ENCODE results near the gene UBE2E1.
"Not testable (repeated sequence)": the region's sequence is repeated elsewhere in the genome, so short reads cannot be mapped to it uniquely, and the experiment has no call there.

Gene UBE2E1

DNA sequence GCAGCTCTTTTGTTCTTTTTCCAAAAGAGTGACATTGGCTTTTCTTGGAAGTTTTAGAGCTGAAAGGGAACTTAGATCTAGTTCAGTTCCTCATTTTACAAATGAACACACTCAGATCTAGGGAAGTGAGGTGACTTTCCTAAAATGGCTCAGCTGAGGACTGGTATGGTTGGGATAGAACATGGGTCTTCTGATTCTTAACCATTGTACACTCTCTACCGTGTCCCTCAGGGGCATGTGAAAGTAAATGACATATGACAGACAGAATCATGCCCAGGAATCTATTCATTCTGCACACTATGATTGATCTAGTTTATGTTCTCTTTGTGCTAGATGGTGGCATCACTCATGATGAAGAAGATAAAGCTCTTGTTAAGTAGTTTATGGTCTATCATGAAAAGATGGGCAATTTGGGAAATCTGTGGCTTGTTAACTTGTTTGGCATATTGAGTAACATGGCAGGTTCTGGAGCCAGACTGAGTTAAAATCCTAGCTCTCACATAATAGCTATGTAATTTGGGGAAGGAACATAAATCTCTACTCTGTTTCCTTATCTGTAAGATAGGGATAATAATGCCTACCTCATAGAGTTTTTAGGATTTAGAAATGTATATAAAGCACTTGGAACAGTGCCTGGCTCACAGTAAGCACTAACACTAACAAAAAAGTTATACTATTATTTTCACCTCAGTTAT, 30.9 kb downstream of the UBE2E1 start:
- Mint-ChIP-seq H3K27me3 (no peaks in the 10 kb centered on the region), H3K4me1 (ENCODE audit: low read depth) (peaks cover 57% of the 10 kb centered on the region), H3K27ac (no peak overlapping the region), H3K36me3 (ENCODE audit: low read depth) (peaks cover 3% of the 10 kb centered on the region), H3K9me3 (no peaks in the 10 kb centered on the region), H3K4me3 (no peak overlapping the region)
- DNase-seq = no peak

DNA sequence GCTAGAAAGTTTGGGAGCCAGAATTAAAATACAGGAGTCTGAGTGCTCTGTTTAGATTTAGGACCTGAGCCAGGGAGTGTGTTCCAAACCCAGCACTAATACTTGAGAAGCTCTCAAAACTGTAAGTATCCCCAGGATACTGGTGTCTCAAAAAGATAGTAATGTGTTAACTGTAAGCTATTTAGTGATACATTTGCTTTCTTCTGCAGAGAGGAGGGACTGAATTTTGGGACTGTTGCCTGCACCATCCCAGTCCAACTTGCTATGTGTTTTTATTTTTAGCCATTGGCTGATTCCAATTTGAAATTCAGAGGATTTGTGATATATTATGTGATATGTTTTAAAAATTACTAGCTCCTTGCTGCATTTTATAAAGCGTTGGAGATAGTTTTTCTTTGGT, 31.5 kb downstream of the UBE2E1 start:
- Mint-ChIP-seq H3K27ac (no peak overlapping the region), H3K36me3 (ENCODE audit: low read depth) (peaks cover 3% of the 10 kb centered on the region), H3K27me3 (no peaks in the 10 kb centered on the region), H3K9me3 (no peaks in the 10 kb centered on the region), H3K4me1 (ENCODE audit: low read depth) (peaks cover 56% of the 10 kb centered on the region), H3K4me3 (no peak overlapping the region)
- DNase-seq = no peak

DNA sequence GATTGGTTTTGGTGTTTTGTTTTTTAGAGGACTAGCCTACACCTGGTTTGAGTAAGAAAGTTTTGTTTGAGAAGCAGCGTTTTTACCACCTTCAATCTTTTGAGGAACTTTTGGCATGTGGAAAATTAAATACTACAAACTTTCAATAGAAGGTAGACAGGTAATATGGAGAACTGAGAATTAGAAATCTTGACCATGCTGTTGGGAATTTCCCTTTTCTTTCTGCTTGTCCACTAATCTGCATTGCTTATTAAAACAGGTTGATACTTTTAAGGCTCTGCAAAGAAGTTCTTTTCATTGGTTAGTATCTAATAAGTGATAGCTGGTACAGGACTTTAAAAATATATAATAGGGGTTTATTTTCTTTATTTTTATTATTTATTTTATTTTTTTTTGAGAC, 31.9 kb downstream of the UBE2E1 start:
- no peaks in the 10 kb centered on the region for H3K9me3 Mint-ChIP-seq
- H3K4me1 Mint-ChIP-seq (ENCODE audit: low read depth) = peaks cover 56% of the 10 kb centered on the region
- H3K4me3 Mint-ChIP-seq = no peak overlapping the region
- H3K27ac Mint-ChIP-seq = no peak overlapping the region
- H3K36me3 Mint-ChIP-seq (ENCODE audit: low read depth) = peaks cover 3% of the 10 kb centered on the region
- H3K27me3 Mint-ChIP-seq = no peaks in the 10 kb centered on the region
- no peak for DNase-seq

DNA sequence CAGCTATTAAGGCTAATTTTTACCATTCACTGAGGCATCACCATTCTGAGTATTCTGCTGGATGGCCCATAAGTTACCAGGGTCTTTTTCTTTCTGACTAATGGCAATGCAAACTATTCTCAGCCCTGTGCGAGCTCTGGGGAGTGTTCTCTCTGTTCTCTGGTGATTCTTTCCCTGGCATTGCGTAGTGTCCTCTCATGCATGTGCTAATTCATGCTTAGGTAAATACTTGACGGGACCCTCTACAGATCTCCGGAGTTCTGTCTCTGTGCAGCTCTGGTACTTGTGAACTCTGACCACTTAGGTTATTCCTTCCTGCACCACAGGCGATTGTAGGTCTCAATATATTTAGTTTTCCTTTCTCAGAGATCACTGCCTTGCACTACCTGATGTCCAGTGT, 34.8 kb downstream of the UBE2E1 start:
- Mint-ChIP-seq H3K27ac (no peak overlapping the region), H3K36me3 (ENCODE audit: low read depth) (peaks cover 3% of the 10 kb centered on the region), H3K27me3 (no peaks in the 10 kb centered on the region), H3K4me3 (no peak overlapping the region), H3K4me1 (ENCODE audit: low read depth) (peaks cover 60% of the 10 kb centered on the region), H3K9me3 (no peaks in the 10 kb centered on the region)
- no peak for DNase-seq

DNA sequence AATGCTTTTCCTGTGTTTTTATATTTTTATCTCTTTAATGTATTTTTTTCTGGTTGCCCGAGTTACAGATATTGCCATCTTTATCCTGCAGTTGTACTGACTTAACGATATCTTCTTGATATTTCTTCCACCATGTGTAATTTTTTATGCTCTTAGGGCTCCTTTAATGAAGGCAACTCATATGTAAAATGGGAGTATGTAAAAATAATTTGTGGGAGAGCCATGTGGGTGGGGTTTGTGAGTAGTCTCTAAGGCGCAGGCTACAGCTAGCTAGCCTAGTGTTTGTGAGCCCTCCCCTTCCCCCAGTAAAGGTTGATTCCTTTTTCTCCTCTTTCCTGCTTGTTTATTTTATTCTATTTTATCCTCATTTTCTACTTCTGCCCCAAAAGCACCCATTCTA, 38.1 kb downstream of the UBE2E1 start:
- Mint-ChIP-seq H3K36me3 (ENCODE audit: low read depth) (peaks cover 11% of the 10 kb centered on the region), H3K27me3 (no peaks in the 10 kb centered on the region), H3K4me1 (ENCODE audit: low read depth) (peaks cover 43% of the 10 kb centered on the region), H3K9me3 (no peaks in the 10 kb centered on the region), H3K4me3 (no peak overlapping the region), H3K27ac (no peak overlapping the region)
- no peak for DNase-seq

- H3K27me3 Mint-ChIP-seq = no peaks in the 10 kb centered on the region
- H3K4me1 Mint-ChIP-seq (ENCODE audit: low read depth) = peaks cover 31% of the 10 kb centered on the region
- peaks cover 13% of the 10 kb centered on the region for H3K36me3 Mint-ChIP-seq (ENCODE audit: low read depth)
- H3K4me3 Mint-ChIP-seq = no peak overlapping the region
- H3K27ac Mint-ChIP-seq = peak overlapping the region; percentile 37
- no peak for DNase-seq
- H3K9me3 Mint-ChIP-seq = no peaks in the 10 kb centered on the region
These were observed 39.8 kb downstream of the UBE2E1 start for GRCh38 chr3:23845326-23846216.

- H3K27me3 Mint-ChIP-seq, H3K9me3 Mint-ChIP-seq, DNase-seq, H3K4me3 Mint-ChIP-seq, H3K27ac Mint-ChIP-seq: not testable (repeated sequence)
- H3K36me3 Mint-ChIP-seq (ENCODE audit: low read depth) = peaks cover 40% of the 10 kb centered on the region
- peaks cover 28% of the 10 kb centered on the region for H3K4me1 Mint-ChIP-seq (ENCODE audit: low read depth)
These were observed 43.7 kb downstream of the UBE2E1 start for GRCh38 chr3:23849462-23849861.

DNA sequence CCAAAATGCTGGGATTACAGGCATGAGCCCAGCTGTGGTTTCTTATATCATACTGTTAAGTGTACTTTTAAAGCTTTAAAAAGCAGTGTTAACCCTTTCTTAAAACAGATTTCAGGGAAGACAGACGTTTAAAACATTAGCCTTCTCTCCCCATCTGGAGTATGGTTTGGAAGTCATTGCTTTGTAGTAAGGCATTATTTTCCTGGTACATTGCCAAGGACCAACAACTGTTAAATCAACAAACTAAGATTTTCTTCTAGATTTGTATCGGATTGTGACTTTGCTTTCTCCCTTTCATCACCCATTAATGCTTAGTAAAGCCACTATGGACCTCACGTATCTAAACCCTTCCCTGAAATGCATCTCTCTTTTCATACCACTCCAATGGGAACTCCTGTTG, 50.5 kb downstream of the UBE2E1 start:
- Mint-ChIP-seq H3K9me3 (peaks cover 4% of the 10 kb centered on the region), H3K36me3 (ENCODE audit: low read depth) (peaks cover 29% of the 10 kb centered on the region), H3K27me3 (no peaks in the 10 kb centered on the region), H3K4me3 (no peak overlapping the region), H3K27ac (no peak overlapping the region), H3K4me1 (ENCODE audit: low read depth) (peaks cover 56% of the 10 kb centered on the region)
- DNase-seq = no peak

GRCh38 chr3:23859012-23859743, 53.4 kb downstream of the UBE2E1 start:
- Mint-ChIP-seq H3K4me3 (no peak overlapping the region), H3K9me3 (no peaks in the 10 kb centered on the region), H3K27me3 (no peaks in the 10 kb centered on the region), H3K4me1 (ENCODE audit: low read depth) (peaks cover 62% of the 10 kb centered on the region), H3K27ac (peak overlapping the region; percentile 1), H3K36me3 (ENCODE audit: low read depth) (peaks cover 18% of the 10 kb centered on the region)
- no peak for DNase-seq

DNA sequence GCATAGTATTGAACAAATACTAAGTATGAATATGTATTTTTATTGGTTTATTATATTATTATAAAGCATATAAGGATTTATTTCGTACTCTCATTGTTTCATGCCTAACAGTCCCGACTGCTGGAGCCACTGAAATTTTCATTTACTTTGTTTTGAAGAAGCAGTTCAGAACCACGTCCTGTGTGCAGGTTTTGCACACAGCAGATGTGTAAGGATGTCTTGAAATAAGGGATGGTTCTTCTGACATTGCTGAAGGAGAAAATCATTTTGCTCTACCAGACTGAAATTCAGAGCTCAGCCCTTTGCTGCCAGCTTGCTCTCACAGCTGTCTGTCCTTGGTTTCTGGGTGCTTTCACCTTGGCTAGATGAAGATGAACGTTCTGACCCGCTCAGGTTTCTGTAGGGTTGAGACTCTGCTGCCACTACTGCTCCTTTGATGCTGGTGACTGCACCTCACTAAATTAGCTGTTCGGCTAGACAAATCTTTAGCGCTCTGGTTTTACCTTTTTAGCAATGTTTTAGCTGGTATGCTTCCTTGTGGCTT, 54.2 kb downstream of the UBE2E1 start:
- H3K27me3 Mint-ChIP-seq = no peaks in the 10 kb centered on the region
- peaks cover 65% of the 10 kb centered on the region for H3K4me1 Mint-ChIP-seq (ENCODE audit: low read depth)
- H3K9me3 Mint-ChIP-seq = no peaks in the 10 kb centered on the region
- H3K4me3 Mint-ChIP-seq = no peak overlapping the region
- no peak for DNase-seq
- H3K27ac Mint-ChIP-seq = peak overlapping the region; percentile 38
- H3K36me3 Mint-ChIP-seq (ENCODE audit: low read depth) = peaks cover 22% of the 10 kb centered on the region

DNA sequence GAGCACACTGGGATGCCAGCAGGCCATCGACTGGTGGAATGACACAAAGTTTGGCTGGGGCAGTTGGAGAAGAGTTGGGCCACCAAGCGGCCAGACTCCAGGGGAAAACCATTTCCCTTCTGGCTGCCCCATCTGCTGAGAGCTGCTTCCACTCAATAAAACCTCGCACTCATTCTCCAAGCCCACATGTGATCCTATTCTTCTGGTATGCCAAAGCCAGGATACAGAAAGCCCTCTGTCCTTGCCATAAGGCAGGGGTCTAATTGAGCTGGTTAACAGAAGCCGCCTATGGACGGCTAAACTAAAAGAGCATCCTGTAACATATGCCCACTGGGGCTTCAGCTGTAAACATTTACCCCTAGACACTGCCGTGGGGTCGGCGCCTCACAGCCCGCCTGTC, 55.9 kb downstream of the UBE2E1 start:
- H3K4me3 Mint-ChIP-seq = no peak overlapping the region
- peaks cover 74% of the 10 kb centered on the region for H3K4me1 Mint-ChIP-seq (ENCODE audit: low read depth)

GRCh38 chr3:23863060-23863459, 57.3 kb downstream of the UBE2E1 start:
- H3K9me3 Mint-ChIP-seq = no peaks in the 10 kb centered on the region
- H3K27me3 Mint-ChIP-seq = no peaks in the 10 kb centered on the region
- peaks cover 67% of the 10 kb centered on the region for H3K4me1 Mint-ChIP-seq (ENCODE audit: low read depth)
- no peak for DNase-seq
- no peak overlapping the region for H3K4me3 Mint-ChIP-seq
- no peak overlapping the region for H3K27ac Mint-ChIP-seq
- H3K36me3 Mint-ChIP-seq (ENCODE audit: low read depth) = peaks cover 22% of the 10 kb centered on the region

More for the DNA sequence above, 55.9 kb downstream of the UBE2E1 start:
- no peaks in the 10 kb centered on the region for H3K27me3 Mint-ChIP-seq
- no peak overlapping the region for H3K27ac Mint-ChIP-seq
- no peak for DNase-seq
- H3K9me3 Mint-ChIP-seq = no peaks in the 10 kb centered on the region
- H3K36me3 Mint-ChIP-seq (ENCODE audit: low read depth) = peaks cover 22% of the 10 kb centered on the region

DNA sequence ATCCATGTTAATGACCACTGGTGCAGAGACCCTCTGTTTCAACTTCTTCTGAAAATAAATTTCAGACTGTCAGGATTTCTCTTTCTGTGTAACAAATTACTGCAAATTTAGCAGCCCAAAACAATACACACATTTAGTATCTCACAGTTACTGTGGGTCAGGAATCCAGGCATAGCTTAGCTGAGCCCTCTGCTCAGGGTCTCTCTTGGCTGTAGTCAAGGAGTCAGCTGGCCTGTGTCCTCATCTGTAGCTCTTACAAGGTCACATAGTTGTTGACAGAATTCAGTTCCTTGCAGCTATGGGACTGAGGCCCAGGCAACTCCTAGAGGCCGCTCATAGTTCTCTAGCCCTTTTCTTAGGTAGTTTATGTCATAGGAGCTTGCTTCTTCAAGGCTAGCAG, 59.2 kb downstream of the UBE2E1 start:
- peaks cover 57% of the 10 kb centered on the region for H3K4me1 Mint-ChIP-seq (ENCODE audit: low read depth)
- peaks cover 20% of the 10 kb centered on the region for H3K36me3 Mint-ChIP-seq (ENCODE audit: low read depth)
- no peaks in the 10 kb centered on the region for H3K27me3 Mint-ChIP-seq
- H3K4me3 Mint-ChIP-seq = no peak overlapping the region
- H3K27ac Mint-ChIP-seq = no peak overlapping the region
- no peaks in the 10 kb centered on the region for H3K9me3 Mint-ChIP-seq
- DNase-seq = no peak

GRCh38 chr3:23865595-23866396, 60.0 kb downstream of the UBE2E1 start:
- H3K4me1 Mint-ChIP-seq (ENCODE audit: low read depth) = peaks cover 53% of the 10 kb centered on the region
- DNase-seq = no peak
- H3K4me3 Mint-ChIP-seq = no peak overlapping the region
- H3K9me3 Mint-ChIP-seq = no peaks in the 10 kb centered on the region
- no peak overlapping the region for H3K27ac Mint-ChIP-seq
- H3K27me3 Mint-ChIP-seq = no peaks in the 10 kb centered on the region
- peaks cover 20% of the 10 kb centered on the region for H3K36me3 Mint-ChIP-seq (ENCODE audit: low read depth)

Measured in activated T-cell treated with anti-CD3 and anti-CD28 coated beads, Interleukin-2, amount 50 U/mL, for 24 hours (primary cell).